GM12892 (cell line): ENCODE data around the gene GALNT16.

ENCODE experiments used
- POLR2A ChIP-seq: IDR thresholded peaks from 2 replicates; pipeline ENCODE4 v1.6.1; 2011; ENCODE audit warnings: low read depth, low read length, control low read depth
- POLR2AphosphoS5 ChIP-seq: IDR thresholded peaks from 2 replicates; pipeline ENCODE4 v1.6.1; 2011; ENCODE audit warnings: low read depth, low read length, control low read depth

- no peak for TF ChIP-seq POLR2AphosphoS5
- no peak for TF ChIP-seq POLR2A
These were observed 3.8 kb downstream of the GALNT16 start for GRCh38 chr14:69263771-69264170.
